NT2/D1 (cell line): ENCODE measurements around the gene CLDN1.

ENCODE experiments used
- DNase-seq: peaks from one replicate; pipeline ENCODE4 v3.0.0-alpha.2; 2011; ENCODE audit warnings: low read depth, low spot score
- H3K27me3 ChIP-seq: 2 replicates; pipeline ENCODE4 v1.6.0; 2011; ENCODE audit warnings: mild to moderate bottlenecking; ENCODE audit not compliant: insufficient read length, insufficient read depth
- H3K36me3 ChIP-seq: 2 replicates; pipeline ENCODE4 v1.6.1; 2011; ENCODE audit warnings: mild to moderate bottlenecking, low read length, mixed read lengths; ENCODE audit not compliant: insufficient read depth, insufficient read length
- H3K4me1 ChIP-seq: 2 replicates; pipeline ENCODE4 v1.5.1; 2011; ENCODE audit not compliant: insufficient read depth, insufficient read length
- H3K4me3 ChIP-seq: 2 replicates; pipeline ENCODE4 v1.5.1; 2011; ENCODE audit warnings: low read depth; ENCODE audit not compliant: insufficient read length
- H3K9ac ChIP-seq: 2 replicates; pipeline ENCODE4 v1.6.0; 2011; ENCODE audit warnings: low read depth; ENCODE audit not compliant: insufficient read length
- H3K9me3 ChIP-seq: 2 replicates; pipeline ENCODE4 v1.5.1; 2011; ENCODE audit warnings: mild to moderate bottlenecking, low read length; ENCODE audit not compliant: insufficient read depth
- SUZ12 ChIP-seq: IDR thresholded peaks from 2 replicates; pipeline ENCODE4 v1.6.1; 2011; ENCODE audit not compliant: insufficient read length, insufficient read depth; ENCODE audit errors: extremely low read depth
- YY1 ChIP-seq: IDR thresholded peaks from 2 replicates; pipeline ENCODE4 v1.6.1; 2011; ENCODE audit not compliant: insufficient read length, insufficient read depth
- ZNF274 ChIP-seq: IDR thresholded peaks from 2 replicates; pipeline ENCODE4 v1.6.1; 2011; ENCODE audit warnings: mild to moderate bottlenecking, low read depth, low read length

CLDN1 gene

GRCh38 chr3:190306026-190306425, 16.2 kb downstream of the CLDN1 start:
- Histone ChIP-seq H3K27me3 (no peaks in the 10 kb centered on the region), H3K9ac (no peak overlapping the region), H3K4me1 (no peaks in the 10 kb centered on the region), H3K4me3 (no peak overlapping the region), H3K9me3 (no peaks in the 10 kb centered on the region), H3K36me3 (no peaks in the 10 kb centered on the region)
- no peak for DNase-seq
- TF ChIP-seq ZNF274 (no peak), YY1 (no peak), SUZ12 (no peak)

DNA sequence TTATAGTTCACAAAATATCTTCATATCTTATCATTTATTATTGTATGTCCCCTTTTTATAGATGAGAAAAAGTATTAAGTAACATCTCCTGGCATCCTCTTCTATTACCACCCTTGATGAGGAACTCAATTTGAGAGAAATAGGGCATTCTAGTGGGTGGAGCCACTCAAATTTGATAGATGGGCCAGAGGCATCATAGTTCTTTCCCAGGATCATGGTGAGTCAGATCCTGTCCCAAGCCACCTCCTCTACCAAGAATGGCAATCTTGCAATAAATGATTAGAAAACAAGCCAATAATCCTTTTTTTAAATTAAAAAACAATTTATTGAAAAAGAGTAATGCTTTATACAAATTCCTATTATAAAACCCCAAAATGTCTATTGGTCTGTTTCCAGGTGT, 16.8 kb downstream of the CLDN1 start:
- H3K9me3 ChIP-seq: no peaks in the 10 kb centered on the region
- no peaks in the 10 kb centered on the region for H3K36me3 ChIP-seq
- no peaks in the 10 kb centered on the region for H3K4me1 ChIP-seq
- no peak overlapping the region for H3K4me3 ChIP-seq
- TF ChIP-seq YY1 (no peak), ZNF274 (no peak), SUZ12 (no peak)
- H3K9ac ChIP-seq: no peak overlapping the region
- H3K27me3 ChIP-seq: no peaks in the 10 kb centered on the region
- DNase-seq: no peak

DNA sequence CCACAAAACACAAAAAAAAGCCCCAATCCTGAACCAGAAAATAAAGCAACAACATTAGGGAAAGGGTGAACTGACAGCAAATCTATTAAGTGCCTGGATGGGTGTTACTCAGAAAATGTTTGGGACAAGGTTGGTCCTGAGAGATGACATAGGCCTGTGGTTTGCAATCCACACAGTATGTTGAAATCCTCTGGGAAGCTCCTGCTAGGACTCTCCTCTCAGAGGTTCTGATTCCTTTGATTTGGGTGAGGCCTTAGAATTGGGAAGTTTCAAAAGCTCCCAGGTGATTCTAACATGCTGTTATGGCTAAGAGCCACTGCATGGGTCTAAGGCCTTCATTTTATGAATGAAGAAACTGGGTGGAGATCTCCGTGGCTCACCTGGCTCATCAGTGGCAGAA, 18.4 kb downstream of the CLDN1 start:
- Histone ChIP-seq H3K36me3 (no peaks in the 10 kb centered on the region), H3K4me1 (no peaks in the 10 kb centered on the region), H3K27me3 (no peaks in the 10 kb centered on the region), H3K4me3 (no peak overlapping the region), H3K9me3 (no peaks in the 10 kb centered on the region), H3K9ac (no peak overlapping the region)
- no peak for DNase-seq
- TF ChIP-seq SUZ12 (no peak), ZNF274 (no peak), YY1 (no peak)

GRCh38 chr3:190302212-190302867, 19.9 kb downstream of the CLDN1 start:
- TF ChIP-seq YY1: no peak
- no peak for TF ChIP-seq ZNF274
- no peak for TF ChIP-seq SUZ12
- H3K4me1 ChIP-seq: no peaks in the 10 kb centered on the region
- DNase-seq: no peak
- no peaks in the 10 kb centered on the region for H3K27me3 ChIP-seq
- no peak overlapping the region for H3K4me3 ChIP-seq
- H3K9ac ChIP-seq: no peak overlapping the region
- H3K36me3 ChIP-seq: no peaks in the 10 kb centered on the region
- no peaks in the 10 kb centered on the region for H3K9me3 ChIP-seq

DNA sequence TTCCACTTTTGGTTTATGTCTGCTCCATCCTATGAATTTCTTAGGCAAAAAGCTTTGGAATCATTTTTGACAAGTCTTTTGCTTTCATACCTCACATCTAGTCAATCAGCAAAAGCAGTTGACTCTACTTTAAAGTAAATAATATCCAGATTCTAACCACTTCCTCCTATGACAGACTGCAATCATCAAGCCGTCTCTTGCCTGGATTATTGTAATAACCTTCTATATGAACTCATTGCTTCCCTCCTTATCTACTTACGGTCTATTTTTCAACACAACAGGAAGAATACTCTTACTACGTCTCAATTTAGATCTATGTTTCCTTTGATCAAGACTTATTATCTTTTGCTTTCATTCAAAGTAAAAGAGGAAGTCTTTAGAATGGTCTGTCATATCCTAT, 20.7 kb downstream of the CLDN1 start:
- no peak for DNase-seq
- TF ChIP-seq ZNF274: no peak
- H3K36me3 ChIP-seq: no peaks in the 10 kb centered on the region
- no peaks in the 10 kb centered on the region for H3K9me3 ChIP-seq
- H3K27me3 ChIP-seq: no peaks in the 10 kb centered on the region
- H3K4me3 ChIP-seq: no peak overlapping the region
- H3K4me1 ChIP-seq: no peaks in the 10 kb centered on the region
- no peak overlapping the region for H3K9ac ChIP-seq

GRCh38 chr3:190299969-190300368, 22.3 kb downstream of the CLDN1 start:
- Histone ChIP-seq H3K9me3 (no peaks in the 10 kb centered on the region), H3K36me3 (no peaks in the 10 kb centered on the region), H3K9ac (no peak overlapping the region), H3K4me3 (no peak overlapping the region), H3K27me3 (no peaks in the 10 kb centered on the region), H3K4me1 (no peaks in the 10 kb centered on the region)
- DNase-seq: no peak
- TF ChIP-seq YY1: no peak
- no peak for TF ChIP-seq ZNF274
- TF ChIP-seq SUZ12: no peak

- Histone ChIP-seq H3K4me3 (no peak overlapping the region), H3K27me3 (no peaks in the 10 kb centered on the region), H3K9ac (no peak overlapping the region), H3K36me3 (no peaks in the 10 kb centered on the region), H3K9me3 (peaks cover 16% of the 10 kb centered on the region), H3K4me1 (no peaks in the 10 kb centered on the region)
- no peak for TF ChIP-seq YY1
- TF ChIP-seq SUZ12: no peak
- no peak for TF ChIP-seq ZNF274
- no peak for DNase-seq
Observed at GRCh38 chr3:190294030-190294429, 28.2 kb downstream of the CLDN1 start.

DNA sequence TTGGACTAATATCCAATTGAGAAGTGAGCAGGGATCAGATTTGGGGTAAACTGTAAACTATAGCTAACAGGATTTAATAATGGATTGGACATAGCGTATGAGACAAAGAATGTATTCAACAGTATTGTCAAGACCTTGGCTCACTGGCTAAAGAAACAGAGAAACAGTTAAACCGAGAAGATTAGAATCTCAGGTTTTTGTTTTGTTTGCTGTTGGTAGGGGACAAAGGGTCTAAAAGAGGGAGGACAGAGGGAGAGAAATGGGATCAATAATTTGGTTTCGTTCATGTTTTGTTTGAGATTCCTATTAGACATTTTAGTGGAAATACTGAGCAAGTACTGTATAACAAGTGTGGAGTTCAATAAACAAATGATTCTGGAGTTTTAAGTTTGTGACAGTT, 28.6 kb downstream of the CLDN1 start:
- H3K9me3 ChIP-seq: peaks cover 16% of the 10 kb centered on the region
- TF ChIP-seq ZNF274: no peak
- no peak for TF ChIP-seq YY1
- no peak for TF ChIP-seq SUZ12
- no peaks in the 10 kb centered on the region for H3K36me3 ChIP-seq
- no peak overlapping the region for H3K4me3 ChIP-seq
- H3K27me3 ChIP-seq: no peaks in the 10 kb centered on the region
- H3K4me1 ChIP-seq: no peaks in the 10 kb centered on the region
- no peak overlapping the region for H3K9ac ChIP-seq
- DNase-seq: no peak
